Activated CD4-positive, alpha-beta memory T cell treated with anti-CD3 and anti-CD28 coated beads, Interleukin-2, amount 10 ng/mL, durations not matched to agents 7 days and 5 days (primary cell): Measurements from ENCODE around the gene VWA3A. TPM values are rescaled to one million over a fixed set of nuclear protein-coding genes. Genes with fewer than 3 reads are reported as not detected.
"Not testable (repeated sequence)": the region's sequence is repeated elsewhere in the genome, so short reads cannot be mapped to it uniquely, and the experiment has no call there.

Source experiments
- CTCF ChIA-PET: fragments of 350-600 bp; sonication (Branson Sonifier 250); formaldehyde crosslinking; loops from one replicate; lab custom pipeline; 2021; ENCODE audit warnings: antibody characterized with exemption, inconsistent platforms; lab: Charles Lee
- POLR2A ChIA-PET: fragments of 350-600 bp; sonication (Branson Sonifier 250); formaldehyde crosslinking; loops from one replicate; lab custom pipeline; 2021; ENCODE audit warnings: antibody characterized with exemption; lab: Charles Lee
- DNase-seq: peaks from one replicate; pipeline ENCODE4 v3.0.0-alpha.2; 2020
- H3K27ac Mint-ChIP-seq: one replicate; pipeline ENCODE4 v1.8.0; 2021; ENCODE audit warnings: mild to moderate bottlenecking, mixed read lengths
- H3K27me3 Mint-ChIP-seq: one replicate; pipeline ENCODE4 v1.8.0; 2021; ENCODE audit warnings: mixed read lengths
- H3K36me3 Mint-ChIP-seq: one replicate; pipeline ENCODE4 v1.8.0; 2021; ENCODE audit warnings: low read depth, mixed read lengths
- H3K4me1 Mint-ChIP-seq: one replicate; pipeline ENCODE4 v1.8.0; 2021; ENCODE audit warnings: mixed read lengths
- H3K4me3 Mint-ChIP-seq: one replicate; pipeline ENCODE4 v1.8.0; 2021; ENCODE audit warnings: mild to moderate bottlenecking, mixed read lengths
- H3K9me3 Mint-ChIP-seq: one replicate; pipeline ENCODE4 v1.8.0; 2021; ENCODE audit warnings: mixed read lengths
- total RNA-seq, 2 experiments: library from RNA; stranded (reverse); gene quantifications; one replicate each; pipeline ENCODE4 v1.2.3, GENCODE V29; 2021

The VWA3A gene
- total RNA-seq = under 1 TPM in 1 of 2 experiments, not detected in 1; 0.18 TPM

- Mint-ChIP-seq H3K36me3 (no peaks in the 10 kb centered on the region), H3K4me3 (no peak within 1 kb of the TSS), H3K4me1 (no peaks in the 10 kb centered on the region)
Observed at GRCh38 chr16:22092143-22092933, at the start of gene VWA3A. Gene VWA3A, plus strand, starts transcription at chr16:22092541. Its CDS starts 97 bp downstream, at chr16:22092638.

GRCh38 chr16:22043882-22044281 lies 48.5 kb upstream of the VWA3A start:
- POLR2A ChIA-PET, H3K36me3 Mint-ChIP-seq, H3K27me3 Mint-ChIP-seq, H3K27ac Mint-ChIP-seq, DNase-seq, H3K4me3 Mint-ChIP-seq, H3K9me3 Mint-ChIP-seq, H3K4me1 Mint-ChIP-seq: not testable (repeated sequence)
- CTCF ChIA-PET = interaction anchor here (1.0 kb wide), 1 partner anchor 34 kb away, joined by 3 read pairs; no protein-coding TSS in a partner anchor

More at GRCh38 chr16:22092143-22092933, at the start of gene VWA3A:
- ChIA-PET POLR2A (interaction anchor here (1.1 kb wide), 1 partner anchor 10 kb away, joined by 5 read pairs; no protein-coding TSS in a partner anchor), CTCF (interaction anchor here (3.7 kb wide), 1 partner anchor 14 kb away, joined by 31 read pairs; no protein-coding TSS in a partner anchor)
- H3K9me3 Mint-ChIP-seq = no peaks in the 10 kb centered on the region
- DNase-seq = no peak
- H3K27ac Mint-ChIP-seq = no peak within 1 kb of the TSS
- peaks cover 14% of the 10 kb centered on the region for H3K27me3 Mint-ChIP-seq

- H3K4me3 Mint-ChIP-seq, H3K27ac Mint-ChIP-seq, POLR2A ChIA-PET, H3K27me3 Mint-ChIP-seq, DNase-seq, H3K9me3 Mint-ChIP-seq, H3K4me1 Mint-ChIP-seq, H3K36me3 Mint-ChIP-seq, CTCF ChIA-PET: not testable (repeated sequence)
Observed at GRCh38 chr16:22045888-22046287, 46.5 kb upstream of the VWA3A start.

- ChIA-PET CTCF (interaction anchor here (3.0 kb wide), 1 partner anchor 27 kb away, joined by 11 read pairs; no protein-coding TSS in a partner anchor), POLR2A (no interaction called here)
- Mint-ChIP-seq H3K36me3 (no peaks in the 10 kb centered on the region), H3K27ac (no peak overlapping the region), H3K4me3 (no peak overlapping the region), H3K4me1 (peaks cover 31% of the 10 kb centered on the region), H3K27me3 (no peaks in the 10 kb centered on the region), H3K9me3 (no peaks in the 10 kb centered on the region)
- DNase-seq = no peak
Observed at GRCh38 chr16:22050963-22051362, 41.4 kb upstream of the VWA3A start.

- ChIA-PET POLR2A (no interaction called here), CTCF (interaction anchor here (4.5 kb wide), 1 partner anchor 25 kb away, joined by 26 read pairs; no protein-coding TSS in a partner anchor)
- no peaks in the 10 kb centered on the region for H3K27me3 Mint-ChIP-seq
- H3K9me3 Mint-ChIP-seq = peaks cover 2% of the 10 kb centered on the region
- H3K4me1 Mint-ChIP-seq = peaks cover 33% of the 10 kb centered on the region
- peaks cover 8% of the 10 kb centered on the region for H3K36me3 Mint-ChIP-seq
- no peak overlapping the region for H3K4me3 Mint-ChIP-seq
- DNase-seq = no peak
- H3K27ac Mint-ChIP-seq = no peak overlapping the region
Observed at GRCh38 chr16:22052980-22053379, 39.4 kb upstream of the VWA3A start.

- no peak for DNase-seq
- no peaks in the 10 kb centered on the region for H3K27me3 Mint-ChIP-seq
- H3K4me1 Mint-ChIP-seq = peaks cover 33% of the 10 kb centered on the region
- peak overlapping the region; percentile 31 for H3K27ac Mint-ChIP-seq
- no peak overlapping the region for H3K4me3 Mint-ChIP-seq
- H3K36me3 Mint-ChIP-seq = peaks cover 15% of the 10 kb centered on the region
- H3K9me3 Mint-ChIP-seq = peaks cover 6% of the 10 kb centered on the region
- CTCF ChIA-PET = interaction anchor here (4.5 kb wide), 1 partner anchor 24 kb away, joined by 26 read pairs; no protein-coding TSS in a partner anchor
- POLR2A ChIA-PET = no interaction called here
Observed at GRCh38 chr16:22053921-22054341, 38.4 kb upstream of the VWA3A start.

- H3K4me1 Mint-ChIP-seq = peaks cover 36% of the 10 kb centered on the region
- H3K27ac Mint-ChIP-seq = peak overlapping the region; percentile 67
Observed at GRCh38 chr16:22054847-22055590, 37.3 kb upstream of the VWA3A start.

GRCh38 chr16:22055881-22056280 lies 36.5 kb upstream of the VWA3A start:
- Mint-ChIP-seq H3K27ac (no peak overlapping the region), H3K4me1 (peaks cover 32% of the 10 kb centered on the region)
- CTCF ChIA-PET = interaction anchor here (0.8 to 4.5 kb wide), 4 partner anchors 9 to 132 kb away, joined by 3 to 26 read pairs (median 6); no protein-coding TSS in a partner anchor

More at GRCh38 chr16:22054847-22055590, 37.3 kb upstream of the VWA3A start:
- Mint-ChIP-seq H3K36me3 (peaks cover 19% of the 10 kb centered on the region), H3K27me3 (no peaks in the 10 kb centered on the region), H3K9me3 (peaks cover 6% of the 10 kb centered on the region), H3K4me3 (peak overlapping the region; percentile 12)
- DNase-seq = peak; percentile 20
- POLR2A ChIA-PET = interaction anchor here (1.0 to 1.2 kb wide), 4 partner anchors 22 to 48 kb away, joined by 3 to 5 read pairs (median 3); no protein-coding TSS in a partner anchor
- CTCF ChIA-PET = interaction anchor here (0.8 to 4.5 kb wide), 5 partner anchors 10 to 133 kb away, joined by 3 to 26 read pairs (median 3); partner anchors contain the start of gene PDZD9

GRCh38 chr16:22063888-22064467 lies 28.4 kb upstream of the VWA3A start:
- Mint-ChIP-seq H3K4me3 (no peak overlapping the region), H3K27ac (no peak overlapping the region), H3K4me1 (peaks cover 4% of the 10 kb centered on the region), H3K9me3 (peaks cover 6% of the 10 kb centered on the region), H3K36me3 (peaks cover 18% of the 10 kb centered on the region), H3K27me3 (no peaks in the 10 kb centered on the region)
- POLR2A ChIA-PET = no interaction called here
- DNase-seq = no peak
- CTCF ChIA-PET = interaction anchor here (6.2 kb wide), 1 partner anchor 14 kb away, joined by 48 read pairs; no protein-coding TSS in a partner anchor

More at GRCh38 chr16:22055881-22056280, 36.5 kb upstream of the VWA3A start:
- Mint-ChIP-seq H3K9me3 (peaks cover 6% of the 10 kb centered on the region), H3K36me3 (peaks cover 19% of the 10 kb centered on the region), H3K4me3 (no peak overlapping the region), H3K27me3 (no peaks in the 10 kb centered on the region)
- POLR2A ChIA-PET = interaction anchor here (1.0 to 1.2 kb wide), 4 partner anchors 23 to 49 kb away, joined by 3 to 5 read pairs (median 3); no protein-coding TSS in a partner anchor
- no peak for DNase-seq

GRCh38 chr16:22065252-22065651 lies 27.1 kb upstream of the VWA3A start:
- Mint-ChIP-seq H3K27ac (no peak overlapping the region), H3K27me3 (no peaks in the 10 kb centered on the region), H3K36me3 (peaks cover 13% of the 10 kb centered on the region), H3K4me1 (no peaks in the 10 kb centered on the region), H3K4me3 (no peak overlapping the region), H3K9me3 (peaks cover 6% of the 10 kb centered on the region)
- POLR2A ChIA-PET = no interaction called here
- no peak for DNase-seq
- CTCF ChIA-PET = interaction anchor here (0.6 to 6.2 kb wide), 4 partner anchors 10 to 123 kb away, joined by 3 to 48 read pairs (median 3); no protein-coding TSS in a partner anchor

GRCh38 chr16:22070361-22071330 lies 21.7 kb upstream of the VWA3A start:
- POLR2A ChIA-PET = interaction anchor here (0.6 to 1.6 kb wide), 2 partner anchors 12 to 14 kb away, joined by 4 read pairs; no protein-coding TSS in a partner anchor
- DNase-seq = no peak
- Mint-ChIP-seq H3K4me3 (no peak overlapping the region), H3K27me3 (no peaks in the 10 kb centered on the region), H3K4me1 (no peaks in the 10 kb centered on the region), H3K9me3 (peaks cover 6% of the 10 kb centered on the region), H3K27ac (no peak overlapping the region), H3K36me3 (peaks cover 10% of the 10 kb centered on the region)
- CTCF ChIA-PET = interaction anchor here (1.1 to 2.1 kb wide), 5 partner anchors 8 to 120 kb away, joined by 3 to 7 read pairs (median 4); no protein-coding TSS in a partner anchor
